ENCODE measurements around the gene ZC3H12C. TPM values are rescaled to one million over a fixed set of nuclear protein-coding genes. Genes with fewer than 3 reads are reported as not detected.

ZC3H12C gene
- total and polyA plus RNA-seq, 2 of the 13 experiments (the other 11 are each of a cell fraction or from before 2014, with no cell fraction given): 2.4 to 5.7 TPM

DNA sequence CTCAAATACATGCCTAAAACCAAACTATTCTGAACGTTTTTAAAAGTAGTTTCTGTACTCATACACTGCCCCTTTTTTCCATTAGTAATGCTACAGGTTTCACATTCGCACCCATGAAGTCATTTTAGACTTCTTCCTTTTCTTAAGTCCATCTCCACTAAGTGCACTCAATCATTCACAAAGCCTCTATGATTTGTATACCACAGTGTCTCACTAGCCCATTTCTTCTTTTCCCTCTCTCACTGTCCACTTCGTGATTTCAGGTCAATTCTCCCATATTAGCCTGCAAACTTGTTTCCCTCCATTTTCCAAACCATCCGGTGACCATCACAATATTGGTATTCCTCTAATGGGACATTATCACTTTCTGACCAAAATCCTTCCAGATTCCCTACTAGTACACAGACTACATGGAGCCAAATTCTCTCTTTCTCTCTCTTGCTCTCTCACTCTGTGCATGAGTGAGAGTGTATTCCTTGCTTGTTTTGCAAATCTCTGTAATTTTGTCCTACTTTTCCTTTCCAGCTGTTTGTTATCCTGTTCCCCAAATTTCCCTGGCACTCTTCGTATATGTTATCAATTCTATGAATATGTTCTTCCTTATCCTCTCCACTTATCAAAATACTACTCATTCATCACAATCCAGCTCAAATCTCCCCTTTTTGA is 3.4 kb upstream of the ZC3H12C start:
- ATAC-seq (no peak), FAIRE-seq (no peak), DNase-seq (ENCODE audit: low spot score) (no peak)
- ChIA-PET POLR2A (no interaction called here), CTCF (ENCODE audit: low intra/inter-chr PET ratio, low total read pairs) (no interaction called here)
- intact Hi-C loops (cut with micrococcal nuclease; ENCODE audit: unreplicated experiment): loop anchor here (5.0 to 10.0 kb wide), 4 partner anchors 38 to 345 kb away; partner anchors contain the start of gene RDX
- in situ Hi-C loops (cut with HindIII; ENCODE audit: extremely low pct_ligation_motif_present, low pct_unique_long_range_greater_than_20kb): no loop called here
- no peak for TF ChIP-seq NAIF1 (CRISPR knock-in tag; IDR thresholded peaks at IDR 0.05; ENCODE audit: borderline replicate concordance)
- TF ChIP-seq RNF2 (conservative IDR thresholded peaks at IDR 0.05; ENCODE audit: low read depth): no peak
- TF ChIP-seq ZFX (CRISPR knock-in tag; IDR thresholded peaks at IDR 0.05; ENCODE audit: low read depth): no peak
- no peak for TF ChIP-seq FOXP1 (IDR thresholded peaks at IDR 0.05)
- TF ChIP-seq FOXP1 (CRISPR knock-in tag; IDR thresholded peaks at IDR 0.05): no peak
- no peak for TF ChIP-seq NR2C2 (CRISPR knock-in tag; IDR thresholded peaks at IDR 0.05; ENCODE audit: borderline replicate concordance)
- H3K9ac ChIP-seq (ENCODE audit: insufficient read depth, low read depth, low read length): no peak overlapping the region
- H3K27me3 ChIP-seq (ENCODE audit: control insufficient read depth in 1 of 2, insufficient read depth in 2 of 2, low read length in 2 of 2): peaks cover 2 to 20% of the 10 kb centered on the region in 2 experiments; a peak in 3 of 5 replicates
- no peak overlapping the region for H2AFZ ChIP-seq (ENCODE audit: low read length)
- H3K9me3 ChIP-seq (ENCODE audit: low read length): no peaks in the 10 kb centered on the region
- no peaks in the 10 kb centered on the region for H3K36me3 ChIP-seq (replicated peaks in 1 of 2; ENCODE audit: control insufficient read depth in 1 of 2, insufficient read depth in 2 of 2, low read length in 2 of 2)
- H3K27ac ChIP-seq (ENCODE audit: extremely low read length, insufficient read depth, low read length): no peak overlapping the region
- peaks cover 17% of the 10 kb centered on the region for H3K4me1 ChIP-seq (ENCODE audit: insufficient read depth, low read length)
- H4K20me1 ChIP-seq (ENCODE audit: insufficient read depth, low read length): no peaks in the 10 kb centered on the region
- WGBS (ENCODE audit: low lambda C conversion rate): 19% methylated on average over 5 of the region's 5 CpGs
- H3K4me3 ChIP-seq (replicated peaks in 1 of 3; ENCODE audit: insufficient read depth in 1 of 3, low read depth in 2 of 3, low read length in 3 of 3): no peak overlapping the region
- H3K4me2 ChIP-seq (ENCODE audit: low read depth, low read length): no peak overlapping the region
- peaks cover 7% of the 10 kb centered on the region for H3K79me2 ChIP-seq (ENCODE audit: insufficient read depth, low read length)
- BruUV-seq (replicated peaks): no TSS peak

GRCh38 chr11:110090466-110091026 is 2.6 kb upstream of the ZC3H12C start:
- Histone ChIP-seq H3K4me1 (ENCODE audit: insufficient read depth, low read length) (peaks cover 25% of the 10 kb centered on the region), H3K27ac (ENCODE audit: extremely low read length, insufficient read depth, low read length) (no peak overlapping the region), H2AFZ (ENCODE audit: low read length) (no peak overlapping the region), H4K20me1 (ENCODE audit: insufficient read depth, low read length) (no peaks in the 10 kb centered on the region), H3K36me3 (replicated peaks in 1 of 2; ENCODE audit: control insufficient read depth in 1 of 2, insufficient read depth in 2 of 2, low read length in 2 of 2) (no peaks in the 10 kb centered on the region), H3K9ac (ENCODE audit: insufficient read depth, low read depth, low read length) (no peak overlapping the region), H3K79me2 (ENCODE audit: insufficient read depth, low read length) (peaks cover 10% of the 10 kb centered on the region), H3K4me3 (replicated peaks in 1 of 3; ENCODE audit: insufficient read depth in 1 of 3, low read depth in 2 of 3, low read length in 3 of 3) (no peak overlapping the region), H3K9me3 (ENCODE audit: low read length) (no peaks in the 10 kb centered on the region), H3K27me3 (ENCODE audit: control insufficient read depth in 1 of 2, insufficient read depth in 2 of 2, low read length in 2 of 2) (peaks cover 2 to 20% of the 10 kb centered on the region in 2 experiments; a peak in 3 of 5 replicates), H3K4me2 (ENCODE audit: low read depth, low read length) (no peak overlapping the region)
- BruUV-seq (replicated peaks): no TSS peak
- CTCF ChIA-PET (ENCODE audit: low intra/inter-chr PET ratio, low total read pairs): no interaction called here
- in situ Hi-C loops (cut with HindIII; ENCODE audit: extremely low pct_ligation_motif_present, low pct_unique_long_range_greater_than_20kb) (no loop called here), intact Hi-C loops (cut with micrococcal nuclease; ENCODE audit: unreplicated experiment) (loop anchor here (5.0 to 10.0 kb wide), 4 partner anchors 37 to 344 kb away; partner anchors contain the start of gene RDX)
- FAIRE-seq: no peak
- WGBS (ENCODE audit: low lambda C conversion rate): 58% methylated on average over 6 of the region's 6 CpGs
- POLR2A ChIA-PET: no interaction called here
- ATAC-seq: no peak
- no peak for DNase-seq (ENCODE audit: low spot score)
- TF ChIP-seq ZNF44 (CRISPR knock-in tag; IDR thresholded peaks at IDR 0.05) (no peak), SYNCRIP (IDR thresholded peaks at IDR 0.05; ENCODE audit: insufficient read depth, low read depth, low read length) (no peak), ZBTB7A (CRISPR knock-in tag; IDR thresholded peaks at IDR 0.05) (no peak), ZSCAN12 (CRISPR knock-in tag; IDR thresholded peaks at IDR 0.05) (no peak), PLRG1 (conservative IDR thresholded peaks at IDR 0.05) (no peak), SETDB1 (CRISPR knock-in tag; IDR thresholded peaks at IDR 0.05; ENCODE audit: borderline replicate concordance) (no peak), CEBPG (CRISPR knock-in tag; IDR thresholded peaks at IDR 0.05) (no peak), CTCF (CRISPR knock-in tag; IDR thresholded peaks at IDR 0.05) (no peak), ZNF224 (CRISPR knock-in tag; IDR thresholded peaks at IDR 0.05) (no peak), FOXO1 (CRISPR knock-in tag; IDR thresholded peaks at IDR 0.05) (no peak), RAD21 (CRISPR knock-in tag; IDR thresholded peaks at IDR 0.05) (no peak)
- TF ChIP-seq, protein P1, sequence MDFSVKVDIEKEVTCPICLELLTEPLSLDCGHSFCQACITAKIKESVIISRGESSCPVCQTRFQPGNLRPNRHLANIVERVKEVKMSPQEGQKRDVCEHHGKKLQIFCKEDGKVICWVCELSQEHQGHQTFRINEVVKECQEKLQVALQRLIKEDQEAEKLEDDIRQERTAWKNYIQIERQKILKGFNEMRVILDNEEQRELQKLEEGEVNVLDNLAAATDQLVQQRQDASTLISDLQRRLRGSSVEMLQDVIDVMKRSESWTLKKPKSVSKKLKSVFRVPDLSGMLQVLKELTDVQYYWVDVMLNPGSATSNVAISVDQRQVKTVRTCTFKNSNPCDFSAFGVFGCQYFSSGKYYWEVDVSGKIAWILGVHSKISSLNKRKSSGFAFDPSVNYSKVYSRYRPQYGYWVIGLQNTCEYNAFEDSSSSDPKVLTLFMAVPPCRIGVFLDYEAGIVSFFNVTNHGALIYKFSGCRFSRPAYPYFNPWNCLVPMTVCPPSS (IDR thresholded peaks at IDR 0.05): no peak
